WTC11 (cell line): Measurements from ENCODE around the gene DSC3.

ENCODE experiments used
- CREB1 ChIP-seq: sonication (generic); formaldehyde crosslinking; IDR thresholded peaks from 2 replicates; pipeline ENCODE4 v1.8.0; 2023; ENCODE audit warnings: mild to moderate bottlenecking, missing genetic modification reagents
- CTCF ChIP-seq: fragments of 200-600 bp; IDR thresholded peaks from 2 replicates; pipeline ENCODE4 v1.8.0; 2022; ENCODE audit warnings: antibody characterized with exemption
- FOXJ3 ChIP-seq: sonication (generic); formaldehyde crosslinking; IDR thresholded peaks from 2 replicates; pipeline ENCODE4 v1.9.0; 2021; ENCODE audit warnings: missing genetic modification reagents, mild to moderate bottlenecking, borderline replicate concordance
- MAX ChIP-seq: sonication (generic); formaldehyde crosslinking; IDR thresholded peaks from 2 replicates; pipeline ENCODE4 v1.8.0; 2022; ENCODE audit warnings: mild to moderate bottlenecking, missing genetic modification reagents
- NR3C1 ChIP-seq: sonication (generic); formaldehyde crosslinking; conservative IDR thresholded peaks from 2 replicates; pipeline ENCODE4 v1.8.1; 2023; ENCODE audit warnings: low read depth, mild to moderate bottlenecking, missing genetic modification reagents
- PRRX2 ChIP-seq: fragments of 250-450 bp; sonication (Bioruptor Pico); IDR thresholded peaks from 2 replicates; pipeline ENCODE4 v1.8.0; 2021; ENCODE audit warnings: mild to moderate bottlenecking
- TEAD1 ChIP-seq: sonication (generic); formaldehyde crosslinking; IDR thresholded peaks from 2 replicates; pipeline ENCODE4 v1.8.0; 2022; ENCODE audit warnings: mild to moderate bottlenecking, missing genetic modification reagents
- USF2 ChIP-seq: sonication (generic); formaldehyde crosslinking; IDR thresholded peaks from 2 replicates; pipeline ENCODE4 v1.8.1; 2023; ENCODE audit warnings: mild to moderate bottlenecking, missing genetic modification reagents, moderate library complexity
- ZNF263 ChIP-seq: sonication (generic); formaldehyde crosslinking; IDR thresholded peaks from 2 replicates; pipeline ENCODE4 v1.8.1; 2022; ENCODE audit warnings: low read depth, mild to moderate bottlenecking, moderate library complexity, missing genetic modification reagents
- ZNF396 ChIP-seq: fragments of 250-450 bp; sonication (Bioruptor Pico); IDR thresholded peaks from 2 replicates; pipeline ENCODE4 v1.8.0; 2021; ENCODE audit warnings: mild to moderate bottlenecking, moderate library complexity, borderline replicate concordance
- ZNF416 ChIP-seq: fragments of 250-450 bp; sonication (Bioruptor Pico); IDR thresholded peaks from 2 replicates; pipeline ENCODE4 v1.9.0; 2021; ENCODE audit warnings: mild to moderate bottlenecking, inconsistent platforms

- no peak for TF ChIP-seq CTCF
- no peak for TF ChIP-seq PRRX2 (CRISPR knock-in tag)
- TF ChIP-seq NR3C1 (CRISPR knock-in tag): no peak
- TF ChIP-seq TEAD1 (CRISPR knock-in tag): no peak
- no peak for TF ChIP-seq USF2 (CRISPR knock-in tag)
- no peak for TF ChIP-seq MAX (CRISPR knock-in tag)
- TF ChIP-seq CREB1: no peak
- TF ChIP-seq ZNF416 (CRISPR knock-in tag): no peak
- no peak for TF ChIP-seq FOXJ3 (CRISPR knock-in tag)
- no peak for TF ChIP-seq ZNF263 (CRISPR knock-in tag)
- no peak for TF ChIP-seq ZNF396
These were observed 3.1 kb downstream of the DSC3 start for GRCh38 chr18:31039426-31039825.
